HG02884 (cell line): ENCODE measurements around the gene G3BP1.
A peak's percentile ranks its signal among the peaks of the same experiment; 100 is the strongest.
"Not testable (repeated sequence)": the region's sequence is repeated elsewhere in the genome, so short reads cannot be mapped to it uniquely, and the experiment has no call there.

ENCODE experiments used
- ATAC-seq: cut with Tn5 transposase; IDR thresholded peaks from one replicate; pipeline ENCODE4 v1.9.1; 2021; ENCODE audit warnings: mild to moderate bottlenecking, moderate library complexity; ENCODE audit not compliant: unreplicated experiment

Gene G3BP1

GRCh38 chr5:151771259-151772028, at the start of gene G3BP1:
Gene G3BP1 (plus strand): TSS chr5:151771954. CDS start chr5:151786621, 14,667 bp downstream.
- ATAC-seq: peak; percentile 79

- no peak for ATAC-seq
These were observed 49.2 kb upstream of the G3BP1 start for GRCh38 chr5:151722546-151722945.

DNA sequence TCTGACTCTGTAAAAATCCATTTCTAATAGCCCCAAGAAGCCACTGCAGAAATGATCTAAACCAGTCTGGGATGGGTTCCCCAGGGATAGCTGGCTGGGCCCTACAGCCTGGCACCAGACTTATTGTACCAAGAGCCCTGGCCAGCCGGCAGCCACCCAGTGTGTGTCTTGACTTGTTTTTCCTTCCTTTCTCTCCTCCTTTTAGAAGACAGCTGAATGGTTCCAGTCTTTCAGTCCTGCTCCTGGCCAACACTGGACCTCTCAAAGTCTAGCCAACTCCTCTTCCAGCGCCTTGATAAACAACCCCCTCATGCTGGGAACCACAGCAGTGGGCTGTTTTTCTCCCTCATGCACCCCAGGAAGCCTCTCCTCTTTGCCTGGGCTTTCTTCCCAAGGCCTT, 47.4 kb upstream of the G3BP1 start:
- no peak for ATAC-seq

DNA sequence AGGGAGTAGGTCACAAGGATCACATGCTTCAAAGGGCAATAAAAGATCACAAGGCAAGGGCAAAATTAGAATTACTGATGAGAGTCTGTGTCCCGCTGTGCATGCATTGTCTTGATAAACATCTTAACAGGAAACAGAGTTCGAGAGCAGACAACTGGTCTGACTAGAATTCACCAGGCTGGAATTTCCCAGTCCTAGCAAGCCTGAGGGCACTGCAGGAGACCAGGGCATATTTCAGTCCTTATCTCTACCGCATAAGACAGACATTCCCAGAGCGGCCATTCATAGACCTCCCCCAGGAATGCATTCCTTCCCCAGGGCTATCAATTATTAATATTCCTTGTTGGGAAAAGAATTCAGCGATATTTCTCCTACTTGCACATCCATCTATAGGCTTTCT, 42.2 kb upstream of the G3BP1 start:
- ATAC-seq: not testable (repeated sequence)

GRCh38 chr5:151730381-151730780, 41.4 kb upstream of the G3BP1 start:
- no peak for ATAC-seq

DNA sequence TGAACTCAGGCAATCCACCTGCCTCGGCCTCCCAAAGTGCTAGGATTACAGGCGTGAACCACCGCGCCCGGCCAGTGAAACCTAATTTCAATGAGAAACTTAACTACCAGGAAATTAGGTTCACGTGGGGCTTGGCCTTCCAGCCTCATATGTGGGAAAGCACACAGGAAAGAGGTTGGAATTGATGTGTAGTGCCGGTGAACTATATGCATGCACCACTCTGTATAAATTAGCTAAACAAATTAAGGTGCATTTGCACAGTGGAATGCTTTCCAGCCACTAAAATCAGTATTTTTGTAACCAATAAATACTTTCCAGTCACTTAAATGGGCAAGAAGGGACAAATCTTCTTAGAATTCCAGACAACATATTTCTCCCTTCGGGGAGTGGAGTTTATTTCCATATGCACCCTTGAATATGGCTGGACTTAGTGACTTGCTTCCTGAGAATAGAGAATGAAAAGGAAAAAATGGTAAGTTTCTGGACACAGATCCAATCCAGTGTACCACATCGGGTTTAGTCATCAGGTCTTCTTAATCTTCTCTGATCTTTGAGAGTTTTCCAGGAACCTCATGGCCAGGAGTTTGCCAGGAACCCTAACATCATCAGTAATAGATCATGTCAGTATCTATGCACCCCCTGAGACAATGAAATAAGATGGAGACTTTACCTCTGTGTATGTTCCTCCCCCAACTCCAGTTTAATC, 38.2 kb upstream of the G3BP1 start:
- ATAC-seq: no peak

DNA sequence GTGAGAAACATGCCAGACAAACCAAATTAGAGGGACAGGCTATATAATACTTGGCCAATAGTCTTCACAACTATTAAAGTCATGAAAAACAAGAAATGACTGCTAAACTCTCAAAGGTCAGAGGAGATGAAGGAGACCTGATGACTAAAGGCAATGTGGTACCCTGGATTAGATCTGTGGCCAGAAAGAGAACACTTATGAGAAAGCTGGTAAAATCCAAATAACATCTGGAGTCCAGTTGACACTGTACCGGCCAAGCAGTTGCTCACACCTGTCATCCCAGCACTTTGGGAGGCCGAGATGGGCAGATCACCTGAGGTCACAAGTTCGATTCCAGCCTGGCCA, 37.7 kb upstream of the G3BP1 start:
- no peak for ATAC-seq

GRCh38 chr5:151735646-151736045, 36.1 kb upstream of the G3BP1 start:
- ATAC-seq: no peak

- no peak for ATAC-seq
These were observed 34.3 kb upstream of the G3BP1 start for GRCh38 chr5:151737431-151737830.

DNA sequence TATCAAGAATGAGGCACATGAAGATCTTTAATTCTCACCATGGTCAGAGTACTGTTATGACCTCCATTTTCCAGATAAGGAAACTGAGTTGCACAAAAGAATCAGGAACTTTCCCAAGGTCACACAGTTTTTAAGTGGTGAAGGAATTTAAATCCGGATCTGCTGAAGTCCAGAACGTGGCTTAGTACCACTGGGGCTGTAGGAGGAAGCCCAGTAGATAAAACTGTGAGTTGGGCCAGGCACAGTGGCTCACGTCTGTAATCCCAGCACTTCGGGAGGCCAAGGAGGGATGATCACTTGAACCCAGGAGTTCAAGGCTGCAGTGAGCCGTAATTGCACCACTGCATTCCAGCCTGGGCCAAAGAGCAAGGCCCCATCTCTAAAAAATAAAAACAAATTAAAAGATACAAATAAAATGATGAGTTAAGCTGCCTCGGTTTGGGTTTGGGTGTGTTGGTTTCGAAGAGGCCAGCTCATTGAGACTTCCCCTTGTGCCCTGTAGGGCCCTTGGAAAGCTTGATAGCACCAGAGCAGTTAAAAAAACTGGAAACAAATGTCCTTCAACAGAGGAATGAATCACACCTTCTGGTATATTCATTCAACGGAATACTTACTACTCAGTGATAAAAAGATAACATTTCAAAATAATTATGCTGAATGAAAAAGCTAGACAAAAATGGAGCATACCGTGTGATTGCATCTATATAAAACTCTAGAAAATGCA, 33.5 kb upstream of the G3BP1 start:
- ATAC-seq: no peak

DNA sequence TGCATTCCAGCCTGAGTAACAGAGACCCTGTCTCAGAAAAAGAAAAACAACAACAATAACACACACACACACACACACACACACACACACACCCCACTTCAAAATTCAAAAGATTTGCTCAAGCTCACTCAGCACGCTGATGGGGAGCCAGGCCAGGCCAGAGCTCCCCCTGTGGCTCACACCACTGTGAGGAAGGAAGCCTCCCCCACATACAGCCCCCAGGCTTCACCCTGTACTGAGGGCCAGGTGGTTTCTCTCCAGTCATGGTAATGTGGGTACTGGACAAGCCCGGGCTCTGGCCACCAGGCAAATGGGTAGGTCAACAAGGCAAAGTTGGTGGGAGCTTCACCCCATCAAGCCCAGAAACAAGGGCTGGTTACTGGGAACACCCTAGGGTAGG, 32.4 kb upstream of the G3BP1 start:
- ATAC-seq: no peak

GRCh38 chr5:151739939-151740335, 31.8 kb upstream of the G3BP1 start:
- no peak for ATAC-seq

DNA sequence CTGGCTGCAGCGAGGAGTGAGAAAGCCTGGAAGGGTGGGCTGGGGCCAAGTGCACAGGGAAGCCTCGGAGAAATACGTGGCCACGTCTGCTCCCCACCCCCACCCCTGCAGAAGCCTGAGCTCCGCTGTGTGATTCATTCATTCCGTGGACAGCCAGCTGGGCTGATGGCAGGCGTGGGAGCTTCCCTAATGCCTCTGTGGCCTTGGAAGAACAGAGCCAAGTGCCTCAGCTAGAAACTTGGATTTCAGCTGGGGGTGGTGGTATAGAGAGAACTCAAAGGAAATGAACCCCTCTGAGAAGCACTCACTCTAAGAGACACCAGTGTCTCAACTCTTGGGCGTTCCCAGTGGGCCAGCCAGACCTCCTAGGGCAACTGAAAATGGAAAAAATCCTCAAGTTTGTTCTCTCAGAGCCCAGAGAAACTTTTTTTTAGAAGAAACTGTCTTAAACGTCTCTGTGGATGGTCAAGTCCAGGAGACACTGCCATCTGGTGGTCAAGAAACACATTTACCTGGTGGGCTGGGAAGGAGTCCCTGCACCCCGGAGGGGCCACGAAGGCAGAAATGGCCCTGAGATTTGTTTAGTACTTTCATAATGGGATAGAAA, 31.3 kb upstream of the G3BP1 start:
- ATAC-seq: peak; percentile 56

DNA sequence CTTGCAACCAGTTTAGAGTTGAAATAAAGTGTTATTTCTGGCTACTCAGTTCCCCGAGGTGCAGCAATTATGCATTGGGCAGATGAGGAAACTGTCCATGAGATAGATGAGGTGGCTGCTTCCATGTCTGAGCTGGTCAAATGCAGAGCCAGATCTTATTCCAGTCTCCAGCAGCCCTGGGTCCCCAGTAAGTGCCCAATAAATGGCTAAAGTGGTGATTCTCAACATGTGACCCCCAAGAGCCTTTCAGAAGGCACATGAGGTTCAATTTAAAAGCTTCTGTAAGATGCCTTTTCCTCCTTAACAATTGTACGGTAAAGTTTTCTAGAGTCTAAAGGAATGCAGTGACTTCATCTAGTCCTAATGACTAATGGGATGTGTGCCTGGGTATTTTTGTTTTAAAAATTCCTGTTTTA, 30.8 kb upstream of the G3BP1 start:
- peak; percentile 22 for ATAC-seq

DNA sequence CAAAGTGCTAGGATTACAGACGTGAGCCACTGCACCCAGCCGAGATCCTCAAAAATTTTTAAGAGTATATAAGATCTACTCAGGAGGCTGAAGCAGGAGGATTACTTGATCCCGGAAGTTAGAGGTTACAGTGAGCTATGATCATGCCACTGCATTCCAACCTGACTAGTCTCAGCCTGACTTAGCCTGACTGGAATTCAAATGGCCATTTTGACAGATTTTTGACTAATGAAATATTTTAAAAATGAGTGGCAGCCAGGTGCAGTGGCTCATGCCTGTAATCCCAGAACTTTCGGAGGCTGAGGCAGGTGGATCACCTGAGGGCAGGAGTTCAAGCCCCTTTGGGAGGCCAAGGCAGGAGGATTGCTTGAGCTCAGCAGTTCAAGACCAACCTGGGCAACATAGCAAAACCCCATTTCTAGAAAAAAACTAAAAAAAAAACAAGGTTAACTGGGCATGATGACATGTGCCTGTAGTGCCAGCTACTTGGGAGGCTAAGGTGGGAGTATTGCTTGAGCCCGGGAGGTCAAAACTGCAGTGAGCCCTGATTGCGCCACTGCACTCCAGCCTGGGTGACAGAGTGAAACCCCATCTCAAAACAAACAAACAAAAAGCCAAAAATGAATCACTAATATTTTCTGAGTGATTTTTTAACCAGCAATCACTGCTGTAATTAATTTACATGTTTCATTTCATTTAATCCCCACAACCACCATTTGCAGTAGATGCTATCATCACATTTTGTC, 29.9 kb upstream of the G3BP1 start:
- no peak for ATAC-seq

DNA sequence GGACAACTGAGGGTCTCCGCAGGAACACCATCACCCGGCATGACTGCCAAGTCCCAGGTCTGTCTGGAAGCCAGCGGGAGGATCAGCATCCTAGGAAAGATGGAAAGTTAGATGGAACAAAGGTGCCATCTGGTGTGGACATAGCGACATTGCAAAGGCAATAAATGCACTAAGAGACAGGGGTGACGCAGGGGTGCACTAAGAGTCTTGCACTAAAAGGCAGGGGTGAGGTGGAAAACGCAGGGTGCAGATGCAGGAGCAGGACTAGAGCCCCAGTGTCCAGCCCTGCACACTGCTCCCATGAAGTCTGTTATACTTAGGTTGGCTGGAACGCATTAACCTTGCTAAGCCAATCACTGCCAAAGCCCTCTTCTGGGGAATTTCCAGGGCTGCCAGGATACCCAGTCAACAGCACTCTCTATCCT, 28.9 kb upstream of the G3BP1 start:
- no peak for ATAC-seq

GRCh38 chr5:151743530-151743929, 28.2 kb upstream of the G3BP1 start:
- no peak for ATAC-seq

DNA sequence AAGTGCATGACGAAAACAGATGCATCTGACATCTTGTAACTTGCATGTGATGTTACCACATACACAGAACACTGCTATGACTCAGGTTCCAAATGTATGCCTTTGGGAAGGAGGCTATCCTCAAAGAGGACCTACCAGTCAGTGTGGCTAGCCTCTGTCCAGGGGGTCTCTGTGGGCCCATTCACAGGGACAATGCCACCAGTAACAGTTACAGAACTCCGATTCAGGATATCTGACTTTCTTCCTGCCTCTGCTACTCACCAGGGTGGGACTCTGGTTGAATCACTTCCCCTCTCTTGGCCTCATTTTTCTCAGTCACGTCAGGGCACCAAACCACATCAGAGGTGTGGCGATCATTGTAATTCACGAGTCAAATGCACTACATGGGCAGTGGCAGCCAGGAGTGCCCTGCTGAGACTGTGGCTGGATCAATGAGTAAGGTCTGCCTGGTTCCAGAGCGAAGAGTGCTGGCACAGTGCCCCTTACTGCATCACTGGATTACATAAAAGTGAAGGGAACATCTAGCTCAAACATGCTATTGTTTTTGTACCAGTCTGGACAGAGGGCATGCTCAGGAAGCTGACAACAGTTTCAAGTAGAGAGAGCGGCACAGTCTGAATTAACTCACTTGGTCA, 26.6 kb upstream of the G3BP1 start:
- ATAC-seq: peak; percentile 38

DNA sequence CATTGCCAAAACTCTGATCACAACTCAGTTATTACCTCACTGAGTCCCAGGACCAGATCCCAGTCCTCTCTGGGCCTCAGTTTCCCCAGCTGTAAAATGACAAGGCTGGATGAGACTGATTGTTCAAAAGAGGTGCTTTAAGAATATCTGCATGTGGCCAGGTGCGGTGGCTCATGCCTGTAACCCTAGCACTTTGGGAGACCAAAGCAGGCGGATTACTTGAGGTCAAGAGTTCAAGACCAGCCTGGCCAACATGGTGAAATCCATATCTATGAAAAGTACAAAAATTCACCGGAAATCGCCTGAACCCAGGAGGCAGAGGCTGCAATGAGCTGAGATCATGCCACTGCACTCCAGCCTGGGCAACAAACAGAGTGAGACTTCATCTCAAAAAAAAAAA, 21.6 kb upstream of the G3BP1 start:
- ATAC-seq: no peak

DNA sequence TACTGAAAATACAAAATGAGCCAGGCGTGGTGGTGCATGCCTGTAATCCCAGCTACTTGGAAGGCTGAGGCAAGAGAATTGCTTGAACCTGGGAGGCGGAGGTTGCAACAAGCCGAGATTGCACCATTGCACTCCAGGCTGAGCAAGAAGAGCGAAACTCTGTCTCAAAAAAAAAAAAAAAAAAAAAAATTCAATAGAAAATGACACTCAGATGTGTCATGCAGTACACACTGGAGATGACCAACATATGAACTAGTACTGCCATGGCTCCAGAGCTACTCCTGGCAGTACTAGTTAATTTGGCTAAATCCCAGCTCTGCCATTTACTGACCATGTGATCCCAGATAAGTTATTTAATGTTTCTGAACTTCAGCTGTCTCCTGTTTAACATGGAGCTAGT, 20.7 kb upstream of the G3BP1 start:
- ATAC-seq: no peak
